Natural killer cell treated with Interleukin-12 subunit alpha and Interleukin-12 subunit beta and Interleukin-15 and Interleukin-18, amount 100 ng/mL, for 72 hours (primary cell): ENCODE data around the gene AIFM3. TPM values are rescaled to one million over a fixed set of nuclear protein-coding genes. Genes with fewer than 3 reads are reported as not detected.

Source experiments
- ATAC-seq, 2 donors: fragments of 150-1000 bp; cut with Tn5 transposase in 1 of 2; sonication (Bioruptor Pico), chemical (Tn5 transposase) in 1 of 2; 2 replicates each; pipeline ENCODE4 v1.10.0; 2021
- DNase-seq: peaks from one replicate; pipeline ENCODE4 v3.0.0; 2022; ENCODE audit warnings: low spot score
- H3K27ac Mint-ChIP-seq, 2 donors: 1 replicate in 1 of 2; 2 replicates in 1 of 2; pipeline ENCODE4 v1.8.0; 2022; ENCODE audit warnings: mixed read lengths in 2 of 2, mild to moderate bottlenecking in 1 of 2, moderate library complexity in 1 of 2
- H3K27me3 Mint-ChIP-seq, 2 donors: 1 replicate in 1 of 2; 2 replicates in 1 of 2; pipeline ENCODE4 v1.8.0; 2022; ENCODE audit warnings: mixed read lengths in 2 of 2
- H3K36me3 Mint-ChIP-seq: one replicate; pipeline ENCODE4 v1.8.0; 2022; ENCODE audit warnings: mixed read lengths
- H3K4me1 Mint-ChIP-seq, 2 donors: 1 replicate in 1 of 2; 2 replicates in 1 of 2; pipeline ENCODE4 v1.8.0; 2022; ENCODE audit warnings: low read depth in 2 of 2, mixed read lengths in 2 of 2, mild to moderate bottlenecking in 1 of 2
- H3K4me3 Mint-ChIP-seq: one replicate; pipeline ENCODE4 v1.8.0; 2022; ENCODE audit warnings: mixed read lengths
- H3K9me3 Mint-ChIP-seq: 2 replicates; pipeline ENCODE4 v1.8.0; 2022; ENCODE audit warnings: mixed read lengths
- total RNA-seq, 2 donors: library from RNA; stranded (reverse); gene quantifications; one replicate each; pipeline ENCODE4 v1.2.3, GENCODE V29; 2022

Gene AIFM3
- total RNA-seq, 2 donors from 2014 or later: 1.5 TPM; not detected in 1

DNA sequence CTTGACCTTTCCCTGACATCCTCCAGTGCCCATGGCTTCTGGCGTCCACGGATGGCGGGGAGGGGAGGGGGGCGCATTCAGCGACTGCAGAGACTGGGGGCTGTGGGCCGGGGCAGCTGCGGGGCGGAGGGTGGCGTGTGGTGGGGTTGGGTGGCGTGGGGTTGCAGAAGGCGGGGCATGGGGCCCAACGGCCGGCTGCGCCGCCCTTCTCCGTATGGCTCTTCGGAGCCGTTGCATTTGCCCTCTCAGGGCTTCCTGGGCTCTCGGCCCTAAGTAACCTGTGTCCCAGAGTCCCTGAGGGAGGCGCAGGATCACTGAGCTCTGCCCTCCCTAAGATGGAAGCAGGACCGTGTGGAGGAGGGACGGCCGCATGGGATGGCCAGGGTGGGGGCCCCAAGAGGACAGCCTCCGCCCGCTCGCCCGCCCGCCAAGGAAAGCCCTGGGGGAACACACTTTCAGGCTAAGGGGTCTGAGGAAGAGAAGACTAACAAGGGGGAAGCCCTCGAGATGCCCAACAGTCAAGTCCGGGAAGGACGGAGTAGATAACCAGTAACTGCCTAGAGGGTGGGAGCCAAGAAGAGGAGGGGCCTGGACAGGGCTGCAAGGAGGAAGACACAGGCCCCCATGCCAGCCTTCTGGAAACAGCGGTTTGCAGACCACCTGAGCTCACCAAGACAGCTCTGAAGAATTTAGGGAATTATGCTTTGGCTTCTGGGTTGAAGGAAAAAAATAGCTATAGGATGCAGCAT, 9.2 kb upstream of the AIFM3 start:
- Mint-ChIP-seq H3K27me3 (no peaks in the 10 kb centered on the region), H3K36me3 (no peaks in the 10 kb centered on the region), H3K4me3 (peak overlapping the region; percentile 53), H3K27ac (peak overlapping the region in 1 of 2 donors; percentile 61), H3K4me1 (peaks cover 6 to 22% of the 10 kb centered on the region in 2 donors), H3K9me3 (no peaks in the 10 kb centered on the region)
- DNase-seq: no peak
- ATAC-seq: peak; percentile 54 to 83

DNA sequence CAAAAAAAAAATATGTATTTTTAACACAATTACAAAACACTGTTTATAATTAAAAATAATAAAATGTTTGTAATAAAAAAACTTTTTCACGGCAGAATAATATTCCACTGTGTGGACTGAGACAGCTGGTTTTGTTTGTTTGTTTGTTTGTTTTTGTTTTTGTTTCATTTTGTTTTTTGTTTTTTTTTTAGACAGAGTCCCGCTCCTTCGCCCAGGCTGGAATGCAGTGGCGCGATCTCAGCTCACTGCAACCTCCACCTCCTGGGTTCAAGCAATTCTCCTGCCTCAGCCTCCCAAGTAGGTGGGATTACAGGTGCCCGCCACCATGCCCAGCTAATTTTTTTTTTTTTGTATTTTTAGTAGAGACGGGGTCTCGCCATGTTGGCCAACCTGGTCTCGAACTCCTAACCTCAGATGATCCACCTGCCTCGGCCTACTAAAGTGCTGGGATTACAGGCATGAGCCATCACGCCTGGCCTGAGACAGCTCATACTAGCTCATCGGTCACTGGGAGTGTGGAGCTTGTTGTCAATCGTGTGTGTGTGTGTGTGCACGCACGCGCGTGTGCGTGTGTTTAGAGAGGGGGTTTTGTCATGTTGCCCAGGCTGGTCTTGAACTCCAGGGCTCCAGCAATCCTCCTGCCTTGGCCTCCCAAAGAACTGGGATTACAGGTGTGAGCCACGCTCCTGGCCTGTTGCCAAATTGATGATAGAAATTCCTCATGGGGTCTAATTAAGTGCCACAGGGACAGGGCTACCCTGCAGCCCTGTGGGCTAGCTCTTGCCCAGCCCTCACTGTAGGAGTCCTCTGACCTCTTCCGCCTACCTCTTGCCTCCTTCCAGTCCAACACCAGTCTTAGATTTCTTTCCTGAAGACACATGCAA, 7.2 kb upstream of the AIFM3 start:
- ATAC-seq: no peak
- no peak for DNase-seq
- Mint-ChIP-seq H3K36me3 (no peaks in the 10 kb centered on the region), H3K9me3 (no peaks in the 10 kb centered on the region), H3K4me3 (no peak overlapping the region), H3K4me1 (peaks cover 11 to 23% of the 10 kb centered on the region in 2 donors), H3K27ac (no peak overlapping the region), H3K27me3 (peaks cover 7 to 8% of the 10 kb centered on the region in 2 donors)

- Mint-ChIP-seq H3K27ac (no peak overlapping the region), H3K9me3 (no peaks in the 10 kb centered on the region), H3K27me3 (peaks cover 7 to 8% of the 10 kb centered on the region in 2 donors), H3K36me3 (no peaks in the 10 kb centered on the region), H3K4me3 (no peak overlapping the region), H3K4me1 (peaks cover 11 to 23% of the 10 kb centered on the region in 2 donors)
- no peak for ATAC-seq
- no peak for DNase-seq
Observed at GRCh38 chr22:20960609-20961008, 6.4 kb upstream of the AIFM3 start.

GRCh38 chr22:20962491-20962945, 4.5 kb upstream of the AIFM3 start:
- no peaks in the 10 kb centered on the region for H3K9me3 Mint-ChIP-seq
- peaks cover 7 to 8% of the 10 kb centered on the region in 2 donors for H3K27me3 Mint-ChIP-seq
- no peak for DNase-seq
- H3K4me1 Mint-ChIP-seq: peaks cover 11 to 21% of the 10 kb centered on the region in 2 donors
- no peak overlapping the region for H3K27ac Mint-ChIP-seq
- H3K36me3 Mint-ChIP-seq: no peaks in the 10 kb centered on the region
- no peak overlapping the region for H3K4me3 Mint-ChIP-seq
- no peak for ATAC-seq

GRCh38 chr22:20963201-20964052, 3.6 kb upstream of the AIFM3 start:
- no peak for DNase-seq
- no peak for ATAC-seq
- Mint-ChIP-seq H3K36me3 (no peaks in the 10 kb centered on the region), H3K4me1 (peaks cover 5 to 16% of the 10 kb centered on the region in 2 donors), H3K4me3 (no peak overlapping the region), H3K27me3 (peaks cover 7 to 8% of the 10 kb centered on the region in 2 donors), H3K27ac (no peak overlapping the region), H3K9me3 (no peaks in the 10 kb centered on the region)

GRCh38 chr22:20964090-20964798, 2.8 kb upstream of the AIFM3 start:
- Mint-ChIP-seq H3K4me3 (peak overlapping the region; percentile 62), H3K27ac (no peak overlapping the region)
- no peak for ATAC-seq

GRCh38 chr22:20964799-20965103, 2.3 kb upstream of the AIFM3 start:
- no peak overlapping the region for H3K27ac Mint-ChIP-seq
- ATAC-seq (no peak), DNase-seq (no peak)
- H3K36me3 Mint-ChIP-seq: no peaks in the 10 kb centered on the region
- peak overlapping the region; percentile 62 for H3K4me3 Mint-ChIP-seq
- H3K4me1 Mint-ChIP-seq: peaks cover 5 to 16% of the 10 kb centered on the region in 2 donors
- H3K9me3 Mint-ChIP-seq: no peaks in the 10 kb centered on the region
- H3K27me3 Mint-ChIP-seq: peaks cover 7 to 8% of the 10 kb centered on the region in 2 donors

More at GRCh38 chr22:20964090-20964798, 2.8 kb upstream of the AIFM3 start:
- peaks cover 5 to 16% of the 10 kb centered on the region in 2 donors for H3K4me1 Mint-ChIP-seq
- no peak for DNase-seq
- H3K27me3 Mint-ChIP-seq: peaks cover 7 to 8% of the 10 kb centered on the region in 2 donors
- no peaks in the 10 kb centered on the region for H3K36me3 Mint-ChIP-seq
- H3K9me3 Mint-ChIP-seq: no peaks in the 10 kb centered on the region

DNA sequence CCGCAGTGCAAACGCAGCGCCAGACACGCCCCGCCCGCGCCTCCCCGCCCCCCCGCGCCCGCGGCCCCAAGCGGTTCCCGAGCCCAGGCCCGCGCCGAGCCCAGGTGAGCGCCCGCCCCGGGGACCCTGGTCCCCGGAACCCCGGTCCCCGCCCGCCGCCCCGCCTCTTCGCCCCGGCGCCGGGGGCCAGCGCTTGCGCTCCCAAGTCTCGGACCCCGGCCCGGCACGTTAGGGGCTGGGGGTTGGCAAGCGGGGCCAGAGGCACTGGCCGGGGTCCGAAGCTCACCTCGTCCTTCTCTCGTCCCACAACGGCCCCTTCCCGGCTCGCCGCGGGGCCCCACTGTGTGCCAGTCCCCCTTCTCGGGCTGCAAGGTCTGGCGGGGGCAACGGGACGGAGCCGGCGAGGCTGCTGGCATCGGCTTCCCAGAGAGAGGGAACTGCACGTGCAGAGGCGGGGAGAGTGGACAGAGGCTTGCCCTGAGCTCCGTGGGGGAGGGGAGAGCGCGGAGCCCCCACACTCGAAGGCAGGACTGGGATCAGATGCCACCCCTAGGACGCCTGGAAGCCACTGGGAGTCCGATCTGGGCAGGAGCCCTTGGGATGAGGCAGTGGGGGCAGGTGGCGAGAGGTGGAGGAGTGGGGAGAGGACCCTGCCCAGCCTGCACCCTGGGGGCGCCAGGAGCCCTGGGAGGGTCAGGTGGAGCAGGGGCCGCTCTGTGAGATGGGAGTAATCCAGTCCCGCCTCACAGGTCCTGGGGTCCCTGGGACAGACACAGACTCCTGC, 1.8 kb upstream of the AIFM3 start:
- DNase-seq (no peak), ATAC-seq (no peak)
- peaks cover 5 to 15% of the 10 kb centered on the region in 2 donors for H3K4me1 Mint-ChIP-seq

DNA sequence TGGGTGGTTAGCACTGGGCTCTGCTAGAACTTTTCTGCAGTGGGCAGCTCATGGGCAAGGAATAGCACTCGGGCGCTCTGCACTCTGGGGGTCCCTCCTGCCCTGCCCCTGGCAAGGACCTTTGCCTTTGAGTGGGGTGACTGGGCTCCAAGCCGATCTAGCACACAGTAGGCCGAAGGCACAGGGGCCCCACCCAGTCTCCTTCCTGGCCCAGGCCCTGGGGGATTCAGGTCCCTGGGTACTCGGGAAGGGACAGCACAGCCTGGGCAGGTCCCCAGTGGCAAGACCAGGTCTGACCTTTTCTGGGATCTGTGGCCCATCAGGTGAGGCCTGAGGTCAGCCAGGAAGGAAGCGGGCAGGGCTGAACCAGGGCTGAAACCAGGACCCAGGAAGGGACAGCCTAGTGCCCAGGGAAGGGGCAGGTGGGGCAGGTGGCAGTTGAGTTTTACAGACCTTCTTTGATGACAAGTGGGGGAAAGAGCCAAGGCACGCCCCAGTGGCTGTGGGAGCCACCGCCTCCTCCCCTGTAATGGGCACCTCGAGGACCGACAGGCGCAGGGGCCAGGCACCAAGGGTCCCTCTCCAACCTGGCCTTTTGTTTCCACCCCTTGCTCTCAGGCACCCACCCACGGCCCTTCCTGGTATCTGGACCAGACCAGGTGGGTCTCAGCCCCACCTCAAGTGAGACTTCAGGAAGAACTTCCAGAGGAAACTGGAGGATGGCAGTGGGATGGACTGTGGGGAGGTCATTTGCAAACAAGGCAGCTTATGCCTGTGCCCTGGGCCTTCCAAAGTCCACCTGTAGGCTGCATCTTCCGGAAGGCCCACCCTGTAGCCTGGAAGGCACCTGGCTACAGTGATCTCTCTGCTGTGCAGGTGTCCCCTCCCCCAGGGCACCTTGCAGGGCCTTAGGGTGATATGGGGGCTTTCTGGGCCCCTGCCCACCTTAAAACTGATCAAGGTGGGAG, 883 bp upstream of the AIFM3 start:
- H3K9me3 Mint-ChIP-seq: no peaks in the 10 kb centered on the region
- H3K4me3 Mint-ChIP-seq: no peak overlapping the region
- H3K4me1 Mint-ChIP-seq: peaks cover 5 to 10% of the 10 kb centered on the region in 2 donors
- H3K27me3 Mint-ChIP-seq: peaks cover 7 to 8% of the 10 kb centered on the region in 2 donors
- H3K36me3 Mint-ChIP-seq: no peaks in the 10 kb centered on the region
- H3K27ac Mint-ChIP-seq: no peak overlapping the region
- no peak for DNase-seq
- ATAC-seq: no peak

More for the DNA sequence above, 1.8 kb upstream of the AIFM3 start:
- Mint-ChIP-seq H3K27ac (no peak overlapping the region), H3K9me3 (no peaks in the 10 kb centered on the region), H3K36me3 (no peaks in the 10 kb centered on the region), H3K27me3 (peaks cover 7 to 8% of the 10 kb centered on the region in 2 donors), H3K4me3 (no peak overlapping the region)

- no peak overlapping the region for H3K27ac Mint-ChIP-seq
- peaks cover 5% of the 10 kb centered on the region in 2 donors for H3K4me1 Mint-ChIP-seq
- DNase-seq: no peak
- H3K27me3 Mint-ChIP-seq: peaks cover 7 to 8% of the 10 kb centered on the region in 2 donors
- H3K9me3 Mint-ChIP-seq: no peaks in the 10 kb centered on the region
- no peak for ATAC-seq
- no peak overlapping the region for H3K4me3 Mint-ChIP-seq
- H3K36me3 Mint-ChIP-seq: no peaks in the 10 kb centered on the region
Observed at GRCh38 chr22:20967697-20968211, 699 bp downstream of the AIFM3 start.

GRCh38 chr22:20968281-20968977, 1.4 kb downstream of the AIFM3 start:
- no peaks in the 10 kb centered on the region for H3K9me3 Mint-ChIP-seq
- no peaks in the 10 kb centered on the region for H3K36me3 Mint-ChIP-seq
- DNase-seq: no peak
- no peak for ATAC-seq
- H3K4me3 Mint-ChIP-seq: no peak overlapping the region
- peaks cover 6 to 8% of the 10 kb centered on the region in 2 donors for H3K27me3 Mint-ChIP-seq
- H3K27ac Mint-ChIP-seq: no peak overlapping the region
- peaks cover 5% of the 10 kb centered on the region in 2 donors for H3K4me1 Mint-ChIP-seq
